Measurements from ENCODE around the gene SLC2A9. TPM values are rescaled to one million over a fixed set of nuclear protein-coding genes. Genes with fewer than 3 reads are reported as not detected.
A peak's percentile ranks its signal among the peaks of the same experiment; 100 is the strongest.

Gene SLC2A9
- total RNA-seq, 1 donor, result 3.2 TPM

- DNase-seq (ENCODE audit: low read depth in 2 of 3, low spot score in 2 of 3), result no peak
Observed at GRCh38 chr4:9899306-9900055, 121.8 kb downstream of the SLC2A9 start.

- peak in 2 of 3 donors; percentile 26 to 31 for DNase-seq (ENCODE audit: low read depth in 2 of 3, low spot score in 2 of 3)
Observed at GRCh38 chr4:9898596-9899305, 122.5 kb downstream of the SLC2A9 start.

- no peak for DNase-seq (ENCODE audit: low read depth in 2 of 3, low spot score in 2 of 3)
Observed at GRCh38 chr4:9895333-9895705, 126.0 kb downstream of the SLC2A9 start.

GRCh38 chr4:9894644-9895332, 126.5 kb downstream of the SLC2A9 start:
- no peak for DNase-seq (ENCODE audit: low read depth in 2 of 3, low spot score in 2 of 3)

- peak in 2 of 3 donors; percentile 14 to 24 for DNase-seq (ENCODE audit: low read depth in 2 of 3, low spot score in 2 of 3)
Observed at GRCh38 chr4:9893329-9894108, 127.8 kb downstream of the SLC2A9 start.

GRCh38 chr4:9891740-9892139, 129.6 kb downstream of the SLC2A9 start:
- DNase-seq (ENCODE audit: low read depth in 2 of 3, low spot score in 2 of 3), result no peak

GRCh38 chr4:9891056-9891455, 130.2 kb downstream of the SLC2A9 start:
- no peak for DNase-seq (ENCODE audit: low read depth in 2 of 3, low spot score in 2 of 3)

GRCh38 chr4:9889306-9889705, 132.0 kb downstream of the SLC2A9 start:
- no peak for DNase-seq (ENCODE audit: low read depth in 2 of 3, low spot score in 2 of 3)

- DNase-seq (ENCODE audit: low read depth in 2 of 3, low spot score in 2 of 3), result no peak
Observed at GRCh38 chr4:9885958-9886357, 135.3 kb downstream of the SLC2A9 start.

GRCh38 chr4:9880406-9881197, 140.7 kb downstream of the SLC2A9 start:
- DNase-seq (ENCODE audit: low read depth in 2 of 3, low spot score in 2 of 3), result no peak

- no peak for DNase-seq (ENCODE audit: low read depth in 2 of 3, low spot score in 2 of 3)
Observed at GRCh38 chr4:9877123-9877522, 144.2 kb downstream of the SLC2A9 start.

GRCh38 chr4:9875516-9875915, 145.8 kb downstream of the SLC2A9 start:
- DNase-seq (ENCODE audit: low read depth in 2 of 3, low spot score in 2 of 3), result no peak

- DNase-seq (ENCODE audit: low read depth in 2 of 3, low spot score in 2 of 3), result no peak
Observed at GRCh38 chr4:9874385-9874784, 146.9 kb downstream of the SLC2A9 start.

- peak in 1 of 3 donors; percentile 23 for DNase-seq (ENCODE audit: low read depth in 2 of 3, low spot score in 2 of 3)
Observed at GRCh38 chr4:9870165-9870790, 151.0 kb downstream of the SLC2A9 start.

GRCh38 chr4:9867751-9868425, 153.4 kb downstream of the SLC2A9 start:
- DNase-seq (ENCODE audit: low read depth in 2 of 3, low spot score in 2 of 3), result no peak

- no peak for DNase-seq (ENCODE audit: low read depth in 2 of 3, low spot score in 2 of 3)
Observed at GRCh38 chr4:9866931-9867330, 154.4 kb downstream of the SLC2A9 start.

- no peak for DNase-seq (ENCODE audit: low read depth in 2 of 3, low spot score in 2 of 3)
Observed at GRCh38 chr4:9861561-9861960, 159.7 kb downstream of the SLC2A9 start.

GRCh38 chr4:9859810-9860209, 161.5 kb downstream of the SLC2A9 start:
- DNase-seq (ENCODE audit: low read depth in 2 of 3, low spot score in 2 of 3), result no peak

- DNase-seq (ENCODE audit: low read depth in 2 of 3, low spot score in 2 of 3), result no peak
Observed at GRCh38 chr4:9849538-9849920, 171.8 kb downstream of the SLC2A9 start.

Data from hematopoietic multipotent progenitor cell (in vitro differentiated cells).